Islet of Langerhans (tissue), 1 donor: ENCODE measurements around the gene PRKN.

Experiments used
- FAIRE-seq: peaks from one replicate; lab custom pipeline; 2011; peaks lifted over from hg19 to GRCh38; lab: Jason Lieb, UNC

Gene PRKN

GRCh38 chr6:161647234-161647633 lies 1080.3 kb downstream of the PRKN start:
- FAIRE-seq = no peak

GRCh38 chr6:161644521-161644920 lies 1083.0 kb downstream of the PRKN start:
- FAIRE-seq = no peak

DNA sequence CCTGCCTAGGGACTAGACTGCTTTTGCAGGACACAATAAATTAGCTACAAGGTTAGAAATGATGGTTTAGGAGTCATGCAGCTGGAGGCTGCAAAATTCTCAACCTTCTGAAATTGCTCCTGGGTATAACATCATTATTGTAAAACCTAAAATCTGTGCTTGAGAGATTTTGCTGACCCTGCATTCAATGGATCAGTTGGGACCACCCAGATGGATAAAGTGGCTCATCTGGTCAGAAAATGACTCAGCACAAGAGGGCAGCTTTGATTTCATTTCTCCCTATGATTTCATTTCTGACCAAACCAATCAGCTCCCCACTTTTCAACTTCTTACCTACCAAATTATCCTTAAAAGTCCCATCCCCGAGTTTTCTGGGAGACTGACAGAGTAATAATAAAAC lies 1086.4 kb downstream of the PRKN start:
- FAIRE-seq = no peak

DNA sequence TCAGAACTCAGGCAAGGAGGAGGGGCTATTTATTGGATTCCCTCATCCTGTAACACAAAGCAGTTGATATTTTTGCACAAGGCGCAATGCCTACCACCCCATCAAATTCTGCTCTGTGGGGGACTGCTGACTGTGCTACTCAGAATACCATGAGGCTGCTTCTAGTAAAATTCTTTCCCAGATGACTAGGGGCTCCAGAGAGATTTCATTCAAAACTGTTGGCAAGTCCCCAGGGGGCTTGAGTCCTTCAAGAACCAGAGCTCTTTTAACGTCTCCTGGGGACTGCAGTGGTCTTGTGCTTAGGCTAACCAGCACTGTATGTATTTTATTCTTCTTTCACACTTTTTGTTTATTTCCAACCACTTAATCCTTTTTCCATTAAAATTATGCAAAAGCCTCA lies 1087.8 kb downstream of the PRKN start:
- no peak for FAIRE-seq

DNA sequence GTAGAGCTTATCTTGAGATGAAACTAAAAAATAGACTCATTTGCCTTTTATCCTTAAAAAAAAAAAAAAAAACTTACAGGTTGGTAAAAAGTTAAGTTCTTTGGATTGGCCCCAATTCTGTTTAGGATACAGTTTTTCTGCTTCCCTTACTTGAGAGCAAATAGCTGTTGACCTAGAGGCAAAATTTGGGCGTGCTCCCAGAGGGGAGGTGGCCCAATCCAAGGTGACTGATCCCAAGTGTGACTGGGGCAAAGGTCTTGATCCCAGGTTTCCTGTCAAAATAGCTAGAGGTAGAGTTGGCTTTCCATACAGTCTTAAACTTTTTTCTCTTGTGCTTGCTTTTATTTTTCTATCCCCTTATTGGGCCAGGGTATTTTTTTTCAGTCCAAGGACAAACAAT lies 1089.9 kb downstream of the PRKN start:
- no peak for FAIRE-seq

DNA sequence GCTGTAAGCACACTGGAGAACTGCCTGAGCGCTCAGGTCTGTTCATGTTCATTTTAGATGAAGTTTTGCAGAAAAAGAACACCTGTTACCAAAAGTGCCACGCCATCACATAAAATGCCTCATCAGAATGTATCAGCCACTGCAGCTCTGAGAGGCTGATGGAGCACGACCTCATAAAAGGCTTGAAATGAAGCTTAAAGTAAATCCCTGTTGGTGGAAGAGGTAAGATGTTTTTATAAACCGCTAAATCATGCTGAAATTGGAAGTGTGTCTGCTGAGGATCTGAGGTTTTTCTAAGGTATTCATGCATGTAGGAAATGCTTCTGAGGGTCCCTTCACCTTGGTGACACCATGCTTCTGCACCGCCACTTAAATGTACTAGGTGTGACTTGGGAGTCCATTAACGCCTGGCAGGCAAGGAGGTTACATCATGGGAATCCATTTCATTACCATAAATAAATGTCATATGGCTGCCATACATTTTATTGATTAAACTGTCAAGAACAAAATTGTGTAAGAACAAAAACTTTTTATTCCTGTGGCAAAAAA lies 1090.6 kb downstream of the PRKN start:
- FAIRE-seq = no peak

GRCh38 chr6:161635975-161636374 lies 1091.6 kb downstream of the PRKN start:
- FAIRE-seq = no peak

GRCh38 chr6:161634916-161635315 lies 1092.7 kb downstream of the PRKN start:
- FAIRE-seq = no peak

DNA sequence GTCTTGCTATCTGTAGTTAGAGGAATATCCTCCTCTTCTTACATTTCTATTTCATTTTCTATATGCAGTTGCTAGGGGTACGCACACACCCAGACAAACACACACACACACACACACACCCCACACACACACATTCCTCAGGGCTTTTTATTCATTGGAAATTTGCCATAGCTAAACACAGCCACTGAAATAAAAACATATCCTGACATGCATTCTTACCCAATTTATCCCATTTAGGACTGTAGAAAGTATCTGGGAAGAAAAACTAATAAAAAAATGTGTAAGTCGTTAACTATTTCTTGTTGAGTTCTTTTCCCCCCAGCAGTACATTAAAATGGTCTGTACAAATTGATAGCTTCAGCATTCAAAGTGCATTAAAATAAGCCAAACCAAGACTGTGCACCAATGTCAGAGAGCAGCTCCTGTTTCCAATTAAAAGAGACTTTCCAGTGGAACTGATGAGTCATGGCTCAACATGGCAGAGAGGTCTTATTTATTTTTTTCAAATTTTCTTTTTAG lies 1095.8 kb downstream of the PRKN start:
- FAIRE-seq = no peak

GRCh38 chr6:161630674-161631073 lies 1096.9 kb downstream of the PRKN start:
- no peak for FAIRE-seq

- FAIRE-seq = no peak
Observed at GRCh38 chr6:161626132-161626676, 1101.4 kb downstream of the PRKN start.

DNA sequence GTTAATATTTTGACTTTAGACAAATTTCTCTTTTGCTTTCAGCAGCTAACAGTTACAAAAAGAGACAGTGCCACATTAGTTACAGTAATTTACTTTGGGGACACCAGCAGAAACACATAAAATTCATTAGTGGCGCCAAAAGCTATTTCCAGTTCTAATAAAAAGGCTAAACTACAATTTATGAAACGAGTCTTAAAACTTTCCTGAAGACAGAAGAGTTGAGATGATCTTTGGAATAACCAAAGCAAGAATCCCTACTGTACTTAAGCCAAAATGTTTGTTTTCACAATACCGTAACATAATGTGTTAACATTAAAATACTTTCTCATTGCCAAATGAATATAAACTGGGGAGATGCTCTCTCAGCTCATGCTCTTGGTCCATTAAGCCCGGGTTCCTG lies 1103.5 kb downstream of the PRKN start:
- FAIRE-seq = no peak

DNA sequence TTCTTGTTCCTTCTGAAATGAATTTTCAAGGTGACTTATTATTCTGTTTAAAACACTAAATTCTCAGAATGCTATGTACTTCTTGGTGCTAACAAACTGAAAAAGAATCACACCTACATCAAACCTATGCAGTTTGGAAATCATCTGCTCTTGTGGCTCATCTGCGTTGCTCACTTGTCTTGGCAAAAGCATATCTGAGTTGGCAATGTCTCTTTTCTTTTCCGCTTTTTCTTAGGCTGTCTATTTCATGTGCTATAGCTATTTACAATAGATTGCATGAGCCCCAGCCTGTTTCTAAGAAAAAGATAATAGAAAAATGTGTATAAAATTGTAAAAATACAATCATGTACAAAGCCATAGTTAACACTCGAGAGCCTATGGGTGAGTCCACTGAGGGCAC lies 1104.8 kb downstream of the PRKN start:
- no peak for FAIRE-seq

GRCh38 chr6:161618831-161619454 lies 1108.6 kb downstream of the PRKN start:
- FAIRE-seq = peak; percentile 74

- FAIRE-seq = no peak
Observed at GRCh38 chr6:161613711-161614110, 1113.9 kb downstream of the PRKN start.

DNA sequence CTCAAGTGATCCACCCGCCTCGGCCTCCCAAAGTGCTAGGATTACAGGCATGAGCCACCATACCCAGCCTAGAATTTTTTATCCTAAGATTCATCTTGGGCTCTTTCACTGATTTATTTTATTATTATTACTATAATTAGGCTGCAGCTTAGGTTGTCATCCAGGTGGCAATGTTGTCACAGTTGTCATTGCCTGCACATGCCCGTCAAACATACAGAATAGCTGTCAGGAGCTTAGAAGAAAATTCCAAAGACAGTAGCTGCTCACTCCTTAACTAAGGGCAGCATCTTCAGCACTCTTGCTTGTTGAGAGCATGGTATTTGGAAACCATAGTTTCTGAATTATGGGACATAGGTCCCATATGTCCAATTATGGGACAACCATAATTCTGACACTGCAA lies 1118.8 kb downstream of the PRKN start:
- no peak for FAIRE-seq

DNA sequence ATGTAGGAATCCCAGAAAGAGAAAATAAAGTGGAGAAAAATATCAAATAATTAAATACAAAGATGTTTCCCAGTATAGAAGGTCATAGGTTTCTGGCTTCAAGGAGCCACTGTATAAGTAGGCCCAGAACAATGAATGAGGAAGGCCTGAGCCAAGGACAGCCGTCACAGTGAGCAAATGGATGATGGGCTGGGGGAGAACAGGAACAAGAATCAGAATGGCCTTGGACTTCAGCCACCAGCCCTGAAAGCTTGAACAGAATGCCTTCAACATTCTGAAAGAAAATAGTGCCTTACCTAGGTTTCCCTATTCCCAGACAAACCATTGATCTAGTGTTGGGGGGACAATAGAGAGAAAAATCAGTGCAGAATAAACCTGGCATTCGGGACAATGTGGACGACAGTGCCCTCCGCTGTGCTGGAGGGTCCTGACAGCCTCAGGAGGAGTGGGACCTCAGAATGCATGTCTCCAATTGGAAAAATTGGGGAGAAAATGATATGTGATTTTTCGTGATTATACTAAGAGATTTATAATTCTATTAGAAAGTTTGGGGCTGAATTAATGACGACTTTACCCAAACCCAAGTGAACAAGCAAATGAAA lies 1119.8 kb downstream of the PRKN start:
- no peak for FAIRE-seq

DNA sequence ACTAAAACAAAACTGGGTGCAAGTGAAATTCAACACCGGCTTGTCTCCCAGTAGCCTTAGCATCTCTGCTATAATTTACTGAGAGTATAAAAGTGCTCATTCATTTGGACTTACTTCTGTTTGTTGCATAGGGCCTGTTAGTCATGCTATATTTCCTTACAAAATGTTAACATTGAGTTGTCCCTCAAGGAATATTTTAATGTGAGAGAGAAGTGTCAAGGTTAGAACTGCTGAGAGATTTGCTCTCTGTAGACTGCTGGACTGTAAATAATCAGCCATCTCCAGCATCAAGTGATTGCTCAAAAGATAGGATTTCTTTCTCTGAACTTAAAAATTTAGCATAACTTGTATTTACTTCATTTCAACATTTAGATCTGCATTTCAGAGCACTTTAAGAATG lies 1125.2 kb downstream of the PRKN start:
- FAIRE-seq = no peak

DNA sequence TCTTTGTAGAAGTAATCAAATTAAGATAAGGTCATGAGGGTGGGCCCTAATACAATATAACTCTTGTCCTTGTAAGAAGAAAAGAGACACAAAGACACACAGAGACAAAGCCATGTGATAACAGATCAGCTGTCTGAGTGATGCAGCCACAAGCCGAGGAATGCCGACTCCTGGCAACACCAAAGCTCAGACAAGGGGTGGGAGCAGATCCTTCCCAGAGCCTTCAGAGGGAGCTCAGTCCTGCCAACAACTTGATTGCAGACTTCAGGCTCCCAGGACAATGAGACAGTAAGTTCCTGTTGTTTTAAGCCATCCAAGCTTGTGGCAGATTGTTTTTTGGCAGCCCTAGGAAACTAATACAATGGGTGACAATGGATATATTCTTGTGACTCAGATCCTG lies 1128.7 kb downstream of the PRKN start:
- no peak for FAIRE-seq

DNA sequence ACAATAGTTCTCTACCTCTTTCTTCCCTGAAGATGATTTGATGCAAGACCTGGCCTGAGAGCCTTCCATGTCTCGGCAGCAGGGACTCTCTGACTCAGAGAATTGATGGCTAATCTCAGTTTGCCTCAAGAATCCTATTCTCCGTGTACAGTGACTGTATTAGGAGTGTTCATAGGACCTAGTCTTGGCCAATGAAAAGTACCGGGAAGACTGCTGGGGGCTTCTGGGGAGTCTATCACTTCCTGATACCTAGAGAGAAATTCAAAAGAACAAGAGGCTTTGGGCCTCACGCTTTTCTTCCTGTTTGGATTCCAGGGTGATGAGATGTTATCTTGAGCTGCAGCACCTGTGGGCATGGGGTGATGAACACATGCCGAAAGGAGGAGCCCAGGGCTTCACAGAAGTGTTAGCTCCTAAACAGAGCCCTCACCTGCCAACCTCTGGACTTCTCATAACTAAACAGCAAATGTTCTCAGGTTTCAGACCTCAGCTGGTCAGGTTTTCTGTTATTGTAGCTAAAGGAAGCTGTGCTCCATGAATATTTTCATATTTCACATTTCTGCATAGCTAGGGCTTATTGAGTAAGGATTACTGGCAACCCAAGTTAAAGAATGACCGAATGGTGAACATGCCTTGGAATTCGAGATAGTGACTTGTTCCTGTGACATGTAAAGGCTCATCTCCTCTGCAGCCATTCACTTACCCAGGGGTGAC lies 1130.6 kb downstream of the PRKN start:
- FAIRE-seq = no peak

GRCh38 chr6:161594412-161594811 lies 1133.2 kb downstream of the PRKN start:
- FAIRE-seq = no peak

DNA sequence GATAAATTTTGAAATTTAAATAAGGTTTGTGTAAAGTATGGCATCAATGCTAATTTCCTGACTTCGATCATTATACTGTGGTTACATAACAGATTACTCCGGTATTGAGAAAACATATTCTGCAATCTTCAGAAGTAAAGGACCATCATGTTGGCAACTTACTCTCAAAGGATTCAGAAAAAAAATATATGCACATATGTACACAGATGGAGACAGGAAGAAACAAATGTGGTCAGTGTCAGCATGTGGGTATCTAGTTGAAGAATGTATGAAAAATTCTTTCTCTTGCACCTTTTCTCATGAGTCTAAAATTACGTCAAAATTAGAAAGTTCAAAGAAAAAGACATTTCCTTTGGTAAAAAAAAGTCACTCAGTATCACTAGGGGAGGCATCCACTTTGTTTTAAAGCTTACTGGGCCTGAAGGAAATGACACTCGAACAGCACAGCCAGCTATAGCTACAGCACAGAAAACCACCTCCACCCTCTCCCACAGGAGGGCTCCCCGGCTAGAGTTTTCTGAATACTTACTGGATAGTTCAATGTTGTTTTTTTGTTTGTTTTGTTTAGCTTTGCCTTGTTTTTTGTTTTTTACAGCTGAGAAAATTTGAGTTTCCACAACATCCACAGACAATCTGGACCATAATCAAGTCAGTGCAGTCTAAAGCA lies 1136.5 kb downstream of the PRKN start:
- no peak for FAIRE-seq
